GM19438 (cell line): ENCODE measurements around the gene SAP130.
"Not testable (repeated sequence)": the region's sequence is repeated elsewhere in the genome, so short reads cannot be mapped to it uniquely, and the experiment has no call there.

Experiments used
- ATAC-seq: cut with Tn5 transposase; IDR thresholded peaks from one replicate; pipeline ENCODE4 v1.9.1; 2021; ENCODE audit warnings: low read depth; ENCODE audit not compliant: unreplicated experiment

SAP130 gene

DNA sequence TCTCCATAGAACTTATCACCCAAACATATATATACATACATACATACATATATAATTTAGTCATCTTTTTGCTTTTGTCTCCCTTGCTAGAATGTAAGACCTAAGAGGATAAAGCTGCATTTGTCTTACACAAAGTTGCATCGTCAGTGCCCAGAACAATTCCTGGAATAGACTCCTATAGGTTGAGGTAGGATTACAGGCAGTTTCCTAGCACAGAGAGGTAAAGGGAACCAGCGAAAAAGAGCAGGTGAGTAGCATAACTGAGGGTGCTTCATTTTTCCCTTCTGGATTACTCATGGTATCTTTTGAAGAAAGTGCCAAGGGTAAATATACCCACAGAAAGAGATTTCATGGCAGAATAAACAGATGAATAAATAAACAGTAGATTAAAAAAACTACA lies 74.0 kb downstream of the SAP130 start:
- no peak for ATAC-seq

DNA sequence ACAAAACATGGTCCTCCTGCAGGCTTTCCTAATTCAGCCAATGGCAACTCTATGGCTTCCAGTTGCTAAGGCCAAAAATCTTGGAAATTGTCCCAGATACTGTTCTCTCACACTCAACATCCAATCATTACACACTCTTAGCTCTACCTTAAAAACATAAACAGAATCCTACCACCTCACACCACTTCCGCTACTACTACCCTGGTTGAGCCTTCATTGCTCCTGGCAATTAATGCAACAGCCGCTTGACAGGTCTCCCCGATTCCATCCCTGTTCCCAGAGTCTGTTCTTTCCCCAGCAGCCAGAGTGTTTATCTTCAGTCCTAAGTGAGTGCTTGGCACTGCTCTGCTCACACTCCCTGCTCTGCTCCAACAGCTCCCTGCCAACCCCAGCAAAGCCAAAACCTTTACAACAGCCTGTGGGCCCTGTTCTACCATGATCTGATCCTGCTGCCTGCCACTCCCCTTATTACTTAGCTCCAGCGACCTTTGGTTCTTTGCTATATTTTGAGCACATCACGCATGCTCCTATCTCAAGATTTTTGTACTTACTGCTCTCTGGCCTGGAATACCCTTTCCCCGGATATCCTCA lies 74.6 kb downstream of the SAP130 start:
- ATAC-seq, result no peak

DNA sequence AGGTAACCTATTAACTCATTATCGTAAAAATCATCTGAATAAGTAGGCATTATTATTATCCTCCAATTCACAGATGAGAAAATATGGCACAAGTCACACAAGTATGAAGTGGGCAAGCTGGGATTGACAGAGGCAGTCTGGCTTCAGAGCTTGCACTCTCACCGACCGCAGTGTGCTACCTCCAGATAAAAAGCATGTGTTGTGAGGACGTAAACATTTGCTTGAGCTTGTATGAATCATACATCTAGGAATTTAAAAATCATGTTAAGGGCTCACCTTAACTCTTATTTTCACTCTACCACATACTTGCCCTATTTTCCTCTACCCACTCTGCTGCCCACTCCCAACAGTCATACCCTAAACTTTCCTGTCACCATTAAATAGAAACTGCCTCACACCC lies 76.8 kb downstream of the SAP130 start:
- ATAC-seq, result no peak

DNA sequence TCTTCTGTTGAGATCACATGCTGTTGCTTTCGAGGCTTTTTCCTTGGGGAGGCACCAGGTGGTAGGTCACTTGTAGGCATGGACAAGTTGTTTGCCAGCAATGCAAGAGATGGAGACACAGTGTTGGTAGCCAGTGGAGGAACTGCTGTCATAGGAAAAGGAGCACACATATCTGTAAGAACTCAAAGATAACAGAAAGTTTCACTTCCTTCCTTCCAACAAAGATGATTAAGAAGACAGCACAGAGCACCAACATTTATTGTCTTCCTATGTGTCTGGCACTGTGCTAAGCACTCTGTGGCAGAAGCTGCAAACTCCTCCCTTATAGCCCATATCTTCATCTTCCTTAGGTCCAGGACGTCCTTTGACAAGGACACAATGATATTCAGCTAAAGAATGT lies 77.6 kb downstream of the SAP130 start:
- ATAC-seq, result no peak

DNA sequence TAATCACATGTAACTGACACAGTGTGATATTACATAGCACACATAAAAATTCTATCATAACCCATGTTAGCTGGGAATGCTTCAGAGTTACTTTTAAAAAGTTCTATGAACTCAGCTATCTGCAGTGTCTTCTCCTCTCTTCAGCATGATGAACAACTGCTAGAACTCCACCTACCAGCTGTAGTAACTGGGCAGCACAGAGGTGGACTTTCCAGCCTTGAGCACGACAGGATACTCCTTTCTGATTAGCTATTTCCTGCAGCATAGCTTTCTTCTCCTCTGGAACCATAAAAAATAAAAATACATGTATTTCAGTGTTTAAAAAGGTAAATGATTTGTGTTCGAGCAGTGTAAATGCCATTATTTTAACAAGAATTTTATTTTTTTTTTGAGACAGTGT lies 82.6 kb downstream of the SAP130 start:
- no peak for ATAC-seq

DNA sequence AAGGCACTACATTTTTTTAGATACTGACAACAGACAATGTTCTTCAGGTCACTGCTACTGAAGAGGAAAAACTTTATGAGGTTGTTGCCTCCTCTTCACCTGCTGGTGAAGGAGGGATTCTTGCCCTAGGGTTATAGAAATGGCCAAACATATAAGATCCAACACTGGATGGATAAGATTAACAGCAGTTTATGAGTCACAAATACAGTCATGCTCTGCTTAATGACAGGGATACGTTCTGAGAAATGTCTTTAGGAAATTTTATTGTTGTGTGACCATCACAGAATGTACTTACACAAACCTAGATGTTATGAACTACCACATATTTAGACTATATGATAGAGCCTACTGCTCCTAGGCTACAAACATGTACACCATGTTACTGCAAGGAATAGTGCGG lies 84.7 kb downstream of the SAP130 start:
- ATAC-seq, result no peak

DNA sequence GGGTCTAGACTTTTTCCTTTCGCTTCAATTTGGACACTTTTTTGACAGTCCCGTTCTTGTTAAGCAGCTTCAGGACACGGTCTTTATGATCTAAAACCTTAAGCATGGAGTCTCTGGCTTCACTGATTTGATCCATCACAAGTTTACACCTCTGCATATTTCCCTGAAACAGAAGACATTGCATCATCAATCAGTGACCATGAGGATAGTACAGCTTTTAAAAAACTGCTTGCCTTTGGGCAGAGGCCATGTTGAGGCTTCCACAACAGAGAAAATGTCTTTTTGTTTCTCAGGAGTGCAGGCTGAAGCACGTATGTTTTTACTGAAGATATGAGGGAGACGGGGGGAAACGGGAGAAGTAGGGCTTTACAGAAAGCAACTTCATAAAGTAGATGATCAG lies 85.9 kb downstream of the SAP130 start:
- ATAC-seq, result no peak

DNA sequence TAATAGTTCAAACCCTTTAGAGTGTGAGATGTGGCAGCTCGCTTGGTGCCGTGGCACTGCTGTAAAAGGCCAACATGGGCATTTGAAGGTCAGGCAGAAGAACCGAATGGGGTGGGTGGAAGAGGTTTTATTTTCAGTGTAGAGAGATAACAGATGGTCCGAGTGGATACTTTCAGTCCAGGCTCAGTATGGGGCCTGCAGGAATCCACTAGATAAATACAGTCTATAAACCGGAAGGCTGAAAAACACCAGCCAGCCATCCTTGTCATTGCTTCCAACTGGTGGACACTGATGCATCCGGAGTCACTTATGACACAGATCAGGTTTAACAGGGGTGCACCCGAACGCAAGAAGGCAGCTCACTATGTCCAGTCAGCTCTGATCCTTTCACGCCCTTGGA lies 86.4 kb downstream of the SAP130 start:
- ATAC-seq, result no peak

DNA sequence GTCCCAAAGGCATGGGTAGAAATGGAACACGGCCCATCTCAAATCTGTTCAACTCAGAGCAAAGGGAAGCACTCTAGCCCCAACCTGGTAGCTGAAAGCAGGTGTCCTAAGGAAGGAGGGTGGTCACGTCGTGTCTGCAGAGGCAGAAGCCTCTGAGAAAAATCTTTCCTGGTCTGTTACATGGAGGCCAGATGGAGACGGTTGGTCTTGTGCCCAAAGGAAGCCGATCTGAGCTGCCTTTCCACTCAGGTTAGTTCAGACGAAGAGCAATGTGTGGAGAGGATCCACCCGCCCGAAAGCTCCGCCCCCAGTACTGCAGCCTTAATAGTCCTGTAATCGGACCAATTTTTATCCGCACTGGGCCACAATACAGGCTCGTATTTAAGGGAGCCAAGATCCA lies 87.2 kb downstream of the SAP130 start:
- ATAC-seq, result no peak

DNA sequence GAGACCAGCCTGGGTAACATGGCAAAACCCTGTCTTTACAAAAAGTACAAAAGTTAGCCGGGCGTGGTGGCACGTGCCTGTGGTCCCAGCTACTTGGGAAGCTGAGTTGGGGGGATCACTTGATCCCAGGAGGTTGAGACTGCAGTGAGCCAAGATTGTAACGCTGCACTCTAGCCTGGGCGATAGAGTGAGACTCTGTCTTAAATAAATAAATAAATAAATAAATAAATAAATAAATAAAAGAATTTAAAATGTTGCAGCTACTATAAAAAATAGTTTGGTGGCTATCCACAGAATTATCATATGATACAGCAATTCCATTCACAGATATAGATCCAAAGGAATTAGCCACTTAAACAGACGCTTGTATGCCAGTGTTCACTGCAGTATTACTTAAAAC lies 92.5 kb downstream of the SAP130 start:
- ATAC-seq, result no peak

DNA sequence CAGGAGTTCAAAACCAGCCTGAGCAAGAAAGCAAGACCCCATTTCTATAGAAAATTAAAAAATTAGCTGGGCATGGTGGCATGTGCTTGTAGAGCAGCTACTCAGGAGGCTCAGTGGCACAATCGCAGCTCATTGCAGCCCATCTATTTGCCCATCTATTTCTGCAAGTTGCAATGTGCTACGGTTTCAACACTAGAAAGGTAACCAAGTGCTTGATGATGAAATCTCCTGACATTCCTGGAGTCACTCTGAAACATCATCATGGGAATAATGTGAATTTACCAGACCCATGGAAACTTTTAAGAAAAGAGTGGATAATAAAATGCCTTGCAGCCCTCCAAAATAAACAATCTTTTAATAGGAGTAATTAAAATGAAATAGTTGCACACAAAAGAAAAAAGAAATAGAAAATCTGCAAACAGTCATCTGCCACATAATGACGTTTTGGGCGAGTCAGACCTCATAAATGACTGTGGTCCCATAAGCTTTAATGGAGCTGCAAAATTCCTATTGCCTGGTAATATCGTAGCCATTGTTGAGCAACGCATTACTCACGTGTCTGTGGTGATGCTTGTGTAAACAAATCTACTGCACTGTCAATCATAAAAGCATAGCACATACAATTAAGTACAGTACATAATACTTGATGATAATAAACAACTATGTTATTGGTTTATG lies 95.5 kb downstream of the SAP130 start:
- no peak for ATAC-seq

DNA sequence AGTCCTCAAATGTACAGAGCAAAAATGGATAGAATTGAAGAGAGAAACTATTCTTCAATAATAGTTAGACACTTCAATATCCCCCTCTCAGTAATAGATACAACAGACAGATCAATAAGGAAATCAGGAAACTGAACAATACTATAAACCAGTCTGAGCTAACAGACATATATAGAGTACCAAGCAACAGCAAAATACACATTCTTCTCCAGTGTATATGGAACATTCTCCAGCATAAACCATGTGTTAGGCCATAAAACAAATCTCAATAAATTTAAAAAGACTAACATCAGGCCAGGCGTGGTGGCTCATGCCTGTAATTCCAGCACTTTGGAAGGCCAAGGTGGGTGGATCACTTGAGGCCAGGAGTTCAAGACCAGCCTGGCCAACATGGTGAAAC lies 98.4 kb downstream of the SAP130 start:
- no peak for ATAC-seq

DNA sequence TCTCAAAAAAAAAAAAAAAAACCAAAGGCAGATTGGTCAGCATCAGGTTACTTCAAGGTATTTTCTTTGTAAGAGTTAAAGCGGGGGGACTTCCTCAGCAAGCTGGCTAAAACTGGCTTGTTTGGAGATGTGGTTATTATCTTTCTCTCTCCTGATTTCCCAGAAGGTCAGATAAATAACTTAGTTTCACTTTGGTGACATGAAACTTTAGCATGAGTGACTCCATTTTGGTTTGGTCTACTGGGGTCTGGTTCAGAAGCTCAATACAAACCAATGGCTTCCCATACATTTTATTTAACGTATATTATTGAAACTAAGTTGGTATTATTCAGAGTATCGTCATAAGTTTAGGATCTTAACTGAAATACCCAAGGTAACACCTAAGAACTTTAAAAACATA lies 100.5 kb downstream of the SAP130 start:
- ATAC-seq, result no peak

DNA sequence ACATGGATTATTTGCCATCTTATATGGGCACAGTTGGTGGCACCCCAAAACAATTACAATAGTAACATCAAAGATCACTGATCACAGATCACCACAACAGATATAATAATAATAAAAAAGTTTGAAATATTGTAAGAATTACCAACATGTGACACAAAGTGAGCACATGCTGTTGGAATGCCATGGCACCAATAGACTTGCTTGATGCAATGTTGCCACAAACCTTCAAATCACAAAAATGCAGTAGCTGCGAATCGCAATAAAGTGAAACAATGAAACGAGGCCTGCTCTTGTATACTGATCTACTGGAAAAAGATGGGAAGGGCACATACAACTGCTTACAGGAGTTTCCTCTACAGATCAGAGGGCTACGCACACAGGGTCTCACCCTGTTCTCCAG lies 109.9 kb downstream of the SAP130 start:
- ATAC-seq, result no peak

DNA sequence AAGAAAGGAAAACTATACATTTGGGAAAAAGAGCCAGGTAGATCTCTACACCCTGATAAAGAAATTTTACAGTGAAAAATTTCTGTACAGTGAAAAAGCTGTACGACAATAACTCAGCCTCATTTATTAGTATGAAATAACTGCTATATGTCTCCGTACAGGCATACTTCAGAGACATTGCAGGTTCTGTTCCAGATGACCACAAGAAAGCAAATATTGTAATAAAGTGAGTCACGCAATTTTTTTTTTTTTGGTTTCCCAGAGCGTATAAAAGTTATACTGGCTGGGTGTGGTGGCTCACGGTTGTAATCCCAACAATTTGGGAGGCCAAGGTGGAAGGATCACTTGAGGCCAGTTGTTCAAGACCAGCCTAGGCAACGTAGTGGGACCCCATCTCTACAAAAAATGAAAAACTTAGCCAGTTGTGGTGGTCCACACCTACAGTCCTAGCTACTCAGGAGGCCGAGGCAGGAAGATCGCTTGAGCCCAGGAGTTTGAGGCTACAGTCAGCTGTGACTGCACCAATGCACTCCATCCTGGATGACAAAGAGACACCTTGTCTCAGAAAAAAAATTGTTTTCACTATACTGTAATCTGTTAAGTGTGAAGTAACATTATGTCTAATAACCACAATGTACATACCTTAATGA lies 113.9 kb downstream of the SAP130 start:
- no peak for ATAC-seq

DNA sequence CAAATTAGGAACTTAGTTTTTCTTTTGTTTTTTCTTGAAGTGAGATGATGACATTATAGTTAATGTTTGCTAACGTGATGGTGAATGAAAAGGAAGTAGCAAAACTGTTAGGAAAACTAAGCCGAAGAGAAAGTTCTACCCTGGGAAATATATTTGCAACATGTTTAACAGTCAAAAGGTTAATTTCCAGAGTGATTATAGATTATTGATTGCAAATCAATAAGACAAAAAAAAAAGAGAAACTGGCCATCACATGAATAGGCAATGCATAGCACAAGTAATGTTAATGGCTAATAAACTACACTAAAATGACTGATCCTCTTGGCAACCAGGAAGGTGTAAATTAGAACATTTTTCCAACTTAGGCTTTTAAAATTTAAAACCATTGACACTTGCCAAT lies 116.1 kb downstream of the SAP130 start:
- no peak for ATAC-seq

DNA sequence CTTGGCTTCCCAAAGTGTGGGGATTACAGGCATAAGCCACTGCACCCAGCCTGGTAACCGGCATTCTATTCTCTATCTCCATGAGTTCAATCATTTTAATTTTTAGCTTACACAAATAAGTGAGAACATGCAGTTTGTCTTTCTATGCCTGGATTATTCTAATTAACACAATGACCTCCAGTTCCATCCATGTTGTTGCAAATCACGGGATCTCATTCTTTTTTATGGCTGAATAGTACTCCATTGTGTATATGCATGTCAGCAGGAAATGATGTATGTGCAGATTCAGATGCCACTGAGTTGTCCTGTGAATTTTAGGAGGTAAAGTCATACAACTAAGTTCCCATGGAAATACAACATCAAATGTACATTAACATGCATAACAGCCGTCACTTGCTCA lies 117.4 kb downstream of the SAP130 start:
- ATAC-seq, result no peak

DNA sequence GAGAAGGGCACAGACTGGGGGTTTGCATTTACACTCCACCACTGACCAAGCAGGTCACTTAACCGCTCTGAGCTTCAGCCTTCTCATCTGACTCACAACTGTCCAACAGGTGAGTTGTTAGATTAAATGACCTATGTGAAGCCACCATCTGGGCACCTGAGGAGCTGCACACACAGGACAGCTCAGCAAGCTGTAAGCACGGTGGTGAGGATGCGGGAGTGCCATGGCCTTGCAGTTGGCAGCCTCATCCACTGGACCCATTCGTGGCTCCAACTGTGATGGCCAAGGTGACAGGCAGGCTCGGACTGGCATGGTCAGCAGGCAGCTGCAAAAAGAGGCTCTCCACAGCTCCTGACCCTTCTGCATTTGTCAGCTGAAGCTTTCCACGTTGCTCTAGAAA lies 118.8 kb downstream of the SAP130 start:
- ATAC-seq, result no peak

DNA sequence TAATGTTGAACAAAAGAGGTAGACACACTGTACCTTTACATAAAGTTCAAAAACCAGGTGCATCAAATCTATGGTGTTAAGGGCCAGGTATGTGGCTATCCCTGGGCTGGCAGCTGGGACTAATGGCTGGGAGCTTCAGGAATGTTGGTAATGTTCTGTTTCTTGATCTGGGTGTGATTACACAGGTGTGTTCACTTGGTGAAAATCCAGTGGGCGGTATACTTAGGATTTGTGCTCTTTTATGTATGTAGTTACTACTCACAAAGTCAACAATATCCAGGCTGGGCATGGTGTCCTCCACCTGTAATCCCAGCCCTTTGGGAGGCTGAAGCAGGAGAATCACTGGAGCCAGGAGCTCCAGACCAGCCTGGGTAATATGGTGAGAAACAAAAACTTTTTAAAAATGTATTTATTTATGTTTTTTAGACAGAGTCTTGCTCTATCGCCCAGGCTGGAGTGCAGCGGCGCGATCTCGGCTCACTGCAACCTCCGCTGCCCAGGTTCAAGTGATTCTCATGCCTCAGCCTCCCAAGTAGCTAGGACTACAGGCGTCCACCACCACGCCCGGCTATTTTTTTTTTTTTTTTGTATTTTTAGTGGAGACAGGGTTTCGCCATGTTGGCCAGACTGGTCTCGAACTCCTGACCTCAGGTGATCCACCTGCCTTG lies 120.0 kb downstream of the SAP130 start:
- ATAC-seq, result not testable (repeated sequence)

DNA sequence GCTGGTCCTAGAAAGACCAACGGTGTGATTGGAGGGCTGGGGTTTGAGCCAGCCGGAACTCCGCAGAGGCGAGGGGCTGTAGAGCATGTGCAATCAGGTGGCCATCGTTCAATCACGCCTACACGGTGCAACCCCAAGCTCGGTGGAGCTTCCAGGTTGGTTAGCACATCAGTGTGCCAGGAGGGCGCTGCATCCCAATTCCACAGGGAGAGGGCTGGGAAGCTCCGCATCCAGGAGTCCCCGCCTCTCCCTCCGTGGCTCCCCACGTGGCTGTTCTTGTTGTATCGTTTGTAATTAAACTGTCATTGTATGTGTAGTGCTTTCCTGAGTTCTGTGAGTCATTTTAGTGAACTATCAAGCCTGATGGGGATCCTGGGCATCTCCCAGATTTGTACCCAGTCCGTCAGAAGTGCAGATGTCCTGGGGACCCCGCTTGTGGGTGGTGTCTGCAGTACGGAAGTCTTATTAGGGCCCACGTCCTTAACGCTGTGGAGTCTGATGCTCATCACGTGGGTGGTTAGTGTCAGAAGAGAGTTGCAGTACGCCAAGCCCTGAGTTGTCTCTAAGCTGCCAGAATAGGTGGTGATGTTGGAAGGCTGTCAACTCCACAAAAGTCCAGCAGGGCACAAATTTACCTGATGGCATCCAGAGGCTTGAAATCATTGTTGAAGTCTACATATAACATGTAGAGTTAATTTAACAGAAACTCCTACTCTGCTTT lies 121.5 kb downstream of the SAP130 start:
- no peak for ATAC-seq
